HG02885 (cell line): ENCODE data around the gene RNASEH2B.

Source experiments
- ATAC-seq: cut with Tn5 transposase; IDR thresholded peaks from one replicate; pipeline ENCODE4 v1.9.1; 2021; ENCODE audit warnings: mild to moderate bottlenecking; ENCODE audit not compliant: unreplicated experiment, poor library complexity

RNASEH2B gene

DNA sequence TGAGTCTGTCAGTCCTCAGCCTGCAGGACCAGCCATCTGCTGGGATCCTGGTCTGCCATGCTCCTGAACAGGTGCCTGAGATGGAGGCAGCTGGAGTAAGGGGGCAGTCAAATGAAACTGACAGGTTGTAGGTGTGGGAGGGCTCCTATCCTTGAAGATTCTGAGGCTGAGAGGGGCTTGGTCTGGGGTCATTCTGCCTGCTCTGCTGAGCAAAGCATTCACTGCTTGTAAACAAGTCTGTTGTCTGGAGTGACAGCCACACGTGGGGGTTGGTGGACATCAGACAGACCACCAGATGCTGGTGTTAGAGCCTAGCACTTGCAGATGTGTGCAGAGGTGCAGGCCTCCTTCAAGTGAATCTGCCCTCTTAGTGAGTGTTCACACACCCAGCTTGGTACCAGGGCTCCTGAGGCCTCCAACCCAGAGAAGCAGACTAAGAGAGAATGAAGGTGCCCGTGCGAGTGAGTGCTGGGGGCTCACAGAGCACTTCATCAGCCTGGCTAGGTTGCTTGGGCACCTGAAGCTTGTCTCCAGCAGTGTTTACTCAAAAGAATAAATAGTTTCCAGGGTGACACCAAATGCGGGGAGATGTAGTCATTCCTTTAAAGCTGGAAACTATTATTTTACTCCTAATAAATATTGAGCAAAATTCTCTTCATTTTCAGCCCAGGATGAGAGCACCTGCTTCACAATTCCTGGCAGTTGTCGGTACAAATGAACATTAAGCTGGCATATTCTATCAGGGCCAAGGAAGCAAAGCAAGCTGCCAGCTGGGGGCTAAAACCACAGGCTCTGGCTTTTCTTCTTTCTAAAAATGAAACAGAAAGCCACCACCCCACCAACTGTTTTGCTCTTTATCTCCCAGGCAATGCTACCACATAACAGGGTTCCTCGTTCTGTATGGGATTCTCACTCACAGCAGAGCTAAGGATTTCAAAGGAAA is 82.3 kb downstream of the RNASEH2B start:
- ATAC-seq: peak; percentile 82

DNA sequence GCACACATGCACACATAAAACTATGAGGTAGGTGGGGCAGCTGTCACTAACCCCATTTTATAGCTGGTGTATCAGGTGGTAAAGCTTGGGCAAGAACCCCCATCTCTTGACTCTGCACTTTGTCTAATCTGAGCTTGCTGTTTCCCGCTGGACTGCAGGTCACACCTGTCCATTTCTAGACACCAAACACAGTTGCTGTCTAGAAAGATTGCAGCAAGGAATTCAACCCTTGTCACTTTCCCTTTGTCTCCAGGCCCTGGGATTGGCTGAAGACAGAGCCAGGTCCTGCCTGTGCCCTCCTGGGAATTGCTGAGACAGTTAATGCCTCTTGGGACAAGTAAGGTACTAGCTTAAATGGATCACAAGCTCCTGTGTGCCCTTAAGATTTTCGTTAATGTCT is 83.8 kb downstream of the RNASEH2B start:
- ATAC-seq: no peak

DNA sequence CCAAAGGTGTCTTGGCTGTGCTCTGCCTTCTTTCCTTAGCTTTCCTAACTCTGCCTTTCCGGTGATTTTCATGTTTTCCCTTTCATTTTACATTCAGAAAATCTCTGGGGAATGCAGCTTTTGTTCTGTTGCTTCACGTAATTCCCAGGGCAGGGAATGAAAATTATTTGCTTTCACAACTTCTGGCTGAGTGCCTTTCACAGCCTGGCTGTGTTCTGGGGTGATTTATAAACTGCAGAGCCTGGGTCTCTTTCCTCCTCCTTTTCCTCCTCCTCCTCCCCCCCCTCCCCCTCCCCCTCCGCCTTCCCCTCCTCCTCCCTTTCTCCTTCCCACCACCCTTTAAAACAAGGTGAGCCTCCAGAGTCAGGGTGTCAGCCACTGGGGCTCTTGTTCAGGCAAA is 84.3 kb downstream of the RNASEH2B start:
- no peak for ATAC-seq

DNA sequence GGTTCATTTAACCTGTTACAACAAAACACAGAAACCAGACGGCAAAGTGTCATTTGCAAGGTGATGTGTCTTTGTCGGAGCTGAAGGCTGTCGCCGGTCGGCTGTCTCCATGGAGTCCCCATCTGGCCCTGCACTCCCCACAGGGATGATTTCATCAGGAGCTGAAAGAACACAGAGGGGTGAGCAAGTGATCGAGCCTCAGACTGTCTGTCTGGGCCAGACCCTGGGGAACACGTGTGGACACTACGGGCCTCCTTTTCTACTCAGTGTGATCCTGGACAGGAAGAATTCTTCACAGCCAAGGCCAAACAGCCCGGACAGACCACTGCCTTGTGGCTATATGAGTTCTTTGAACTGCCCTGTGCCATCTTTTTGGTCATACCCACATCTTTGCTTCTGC is 85.1 kb downstream of the RNASEH2B start:
- ATAC-seq: no peak

DNA sequence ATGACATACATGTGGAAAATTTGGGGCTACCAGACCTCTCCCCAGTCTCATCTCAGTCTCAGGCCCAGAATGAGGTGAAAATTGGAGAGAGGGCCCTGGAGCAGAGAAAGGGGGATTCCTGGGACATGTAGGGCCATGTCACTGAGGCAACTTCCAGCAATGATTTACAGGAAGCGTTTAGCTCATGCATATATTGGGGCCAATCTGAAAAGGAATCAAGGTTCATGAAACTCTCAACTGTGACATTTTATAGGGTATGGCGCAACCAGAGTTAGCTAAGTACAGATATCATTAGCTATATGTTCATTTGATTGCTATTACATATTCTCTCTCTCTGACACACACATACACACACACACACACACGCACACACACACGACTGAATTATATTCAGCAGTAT is 86.3 kb downstream of the RNASEH2B start:
- no peak for ATAC-seq

GRCh38 chr13:50998326-50998725 is 88.7 kb downstream of the RNASEH2B start:
- no peak for ATAC-seq

DNA sequence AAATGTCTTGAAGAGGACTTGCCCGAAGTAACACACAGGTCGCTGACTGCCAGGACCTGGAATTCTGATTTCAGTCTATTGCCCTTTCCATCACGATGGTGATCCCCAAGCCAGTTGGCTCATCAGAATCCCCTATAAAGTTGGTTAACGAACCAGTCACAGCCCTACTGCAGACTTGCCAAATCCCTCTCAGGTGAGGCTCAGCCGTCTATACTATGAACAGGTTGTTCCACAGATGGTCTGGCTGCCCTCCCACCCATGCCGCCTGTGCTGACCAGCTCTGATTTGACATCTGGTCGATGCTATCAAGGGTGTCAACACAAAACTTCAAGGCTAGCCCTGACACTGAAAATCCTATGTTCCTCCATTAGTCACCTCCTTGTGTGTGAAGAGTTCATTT is 90.0 kb downstream of the RNASEH2B start:
- ATAC-seq: no peak

GRCh38 chr13:51000061-51000460 is 90.5 kb downstream of the RNASEH2B start:
- no peak for ATAC-seq

GRCh38 chr13:51000571-51001260 is 91.1 kb downstream of the RNASEH2B start:
- no peak for ATAC-seq

DNA sequence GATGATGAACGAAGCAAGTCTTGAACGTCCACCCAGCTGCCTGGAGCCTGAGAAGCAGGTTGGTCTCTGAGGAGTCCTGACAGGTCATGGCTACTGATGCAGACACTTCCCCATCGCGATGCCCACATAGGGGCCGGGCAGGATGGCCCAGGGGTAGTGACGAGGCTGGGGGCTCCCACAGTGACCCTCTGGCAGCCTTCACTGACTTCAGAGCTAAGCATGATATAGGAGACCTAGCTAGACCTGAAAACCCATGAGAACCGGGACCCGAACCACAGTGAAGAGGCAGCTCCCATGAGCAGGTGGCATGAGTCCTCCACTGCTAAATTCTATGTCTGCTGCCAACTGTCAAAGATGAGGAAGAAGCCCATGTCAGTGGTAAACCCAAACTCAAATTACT is 91.7 kb downstream of the RNASEH2B start:
- ATAC-seq: no peak

DNA sequence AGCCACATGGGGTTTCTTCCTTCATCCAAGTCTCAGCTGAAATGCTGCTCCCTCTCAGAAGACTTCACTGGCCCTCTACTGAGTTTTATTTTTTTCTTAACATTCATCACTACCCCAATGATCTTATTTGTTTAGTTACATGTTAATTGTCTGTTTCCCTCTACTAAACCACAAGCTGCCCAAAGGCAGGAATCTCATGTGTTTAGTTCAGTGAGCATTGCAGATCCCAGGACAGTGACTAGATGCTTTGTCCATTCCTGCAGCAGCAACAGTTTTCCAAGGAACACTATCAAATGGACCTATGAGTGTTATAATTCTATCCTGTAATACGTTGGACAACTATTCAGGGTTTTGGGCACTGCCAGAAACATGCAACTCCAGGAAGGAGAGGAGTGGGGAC is 93.1 kb downstream of the RNASEH2B start:
- ATAC-seq: no peak

- ATAC-seq: no peak
Observed at GRCh38 chr13:51003642-51004041, 94.1 kb downstream of the RNASEH2B start.

GRCh38 chr13:51004111-51004865 is 94.7 kb downstream of the RNASEH2B start:
- no peak for ATAC-seq

GRCh38 chr13:51004918-51005460 is 95.4 kb downstream of the RNASEH2B start:
- no peak for ATAC-seq

DNA sequence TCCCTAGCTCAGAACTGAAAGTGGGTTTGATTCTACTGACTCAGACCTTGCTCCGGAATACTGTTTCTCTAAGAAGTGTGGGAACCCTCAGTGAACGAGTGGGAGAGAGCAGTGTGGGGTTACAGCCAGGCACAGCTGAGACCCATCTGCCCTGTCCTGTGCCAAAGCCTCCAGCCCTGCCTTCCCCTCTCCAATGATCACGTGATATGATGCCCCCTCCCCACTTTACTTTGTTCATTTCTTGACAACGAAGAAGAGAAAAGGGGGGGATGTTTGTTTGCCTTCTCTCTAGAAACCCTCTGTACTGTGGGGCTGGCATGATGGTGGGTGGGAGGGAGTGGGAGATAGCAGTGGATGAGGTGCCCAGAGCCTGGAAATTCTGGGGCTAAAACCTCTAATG is 96.0 kb downstream of the RNASEH2B start:
- no peak for ATAC-seq
